NCI-H128 (cell line): ENCODE data around the gene XIRP1.
A peak's percentile ranks its signal among the peaks of the same experiment; 100 is the strongest.

ENCODE experiments used
- DNase-seq: peaks from one replicate; lab custom pipeline; 2025; ENCODE audit not compliant: unreplicated experiment; lab: John Stamatoyannopoulos, UW

XIRP1 gene

DNA sequence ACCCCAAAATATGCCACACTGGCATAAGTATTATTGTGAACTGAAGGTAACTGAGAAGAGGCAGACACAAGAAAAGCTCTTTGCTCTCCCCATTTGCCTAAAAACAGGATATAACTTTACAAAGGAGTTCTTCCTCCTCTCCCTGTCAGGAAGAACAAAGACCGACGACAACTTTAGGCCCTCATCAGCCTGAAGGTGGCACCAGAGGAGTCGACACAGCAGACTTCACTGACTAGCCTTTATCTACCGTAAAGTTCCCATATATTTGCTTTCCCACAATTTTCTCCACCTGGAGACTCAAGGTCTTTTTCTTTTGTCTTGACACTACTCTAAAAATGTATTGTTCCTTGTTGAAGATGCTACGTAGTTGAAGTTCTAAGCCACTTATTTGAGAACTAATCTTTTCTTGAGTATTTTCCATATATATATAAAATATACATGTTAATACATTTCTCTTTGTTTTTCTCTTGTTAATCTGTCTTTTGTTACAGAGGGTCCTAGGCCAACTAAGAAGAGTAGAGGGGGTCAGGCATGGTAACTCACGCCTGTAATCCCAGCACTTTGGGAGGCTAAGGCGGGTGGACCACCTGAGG lies 16.2 kb upstream of the XIRP1 start:
- no peak for DNase-seq

DNA sequence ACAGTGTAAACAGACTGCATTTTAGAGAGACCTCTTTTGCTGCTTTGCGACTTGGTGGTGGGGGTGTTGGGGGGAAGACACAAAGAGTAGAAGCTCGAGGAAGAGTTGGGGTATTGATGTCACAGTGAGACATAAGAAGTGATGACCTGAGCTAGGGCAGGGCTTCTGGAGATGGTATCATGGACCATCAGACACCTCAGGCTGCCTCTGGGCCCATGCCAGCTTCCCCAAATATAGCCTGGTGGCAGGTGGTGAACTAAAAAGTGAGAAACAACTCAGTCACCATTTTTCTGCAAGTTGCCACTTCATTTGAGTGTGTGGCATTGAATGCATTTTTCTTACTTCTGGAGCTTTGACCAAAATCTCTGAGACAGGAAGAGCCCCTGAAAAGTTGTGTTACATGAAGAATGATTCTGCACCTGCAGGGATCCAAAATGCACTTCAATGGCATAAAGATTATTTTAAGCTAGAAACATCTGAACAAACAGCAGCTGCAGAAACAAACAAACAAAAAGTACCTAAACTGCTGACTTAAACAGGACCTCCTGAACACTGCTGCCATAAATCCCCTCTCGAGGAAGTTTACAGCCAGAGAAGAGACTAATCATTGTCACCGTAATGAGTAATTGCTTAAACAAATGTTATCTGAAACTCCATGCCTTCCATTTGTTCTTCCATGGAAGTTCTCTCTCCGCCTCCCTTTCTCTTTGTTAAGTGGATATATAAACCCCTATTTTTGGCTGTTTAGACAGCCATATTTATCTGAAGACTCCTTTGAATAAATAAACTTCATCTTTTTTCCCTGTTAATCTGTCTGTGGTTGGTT lies 15.2 kb upstream of the XIRP1 start:
- DNase-seq = no peak

DNA sequence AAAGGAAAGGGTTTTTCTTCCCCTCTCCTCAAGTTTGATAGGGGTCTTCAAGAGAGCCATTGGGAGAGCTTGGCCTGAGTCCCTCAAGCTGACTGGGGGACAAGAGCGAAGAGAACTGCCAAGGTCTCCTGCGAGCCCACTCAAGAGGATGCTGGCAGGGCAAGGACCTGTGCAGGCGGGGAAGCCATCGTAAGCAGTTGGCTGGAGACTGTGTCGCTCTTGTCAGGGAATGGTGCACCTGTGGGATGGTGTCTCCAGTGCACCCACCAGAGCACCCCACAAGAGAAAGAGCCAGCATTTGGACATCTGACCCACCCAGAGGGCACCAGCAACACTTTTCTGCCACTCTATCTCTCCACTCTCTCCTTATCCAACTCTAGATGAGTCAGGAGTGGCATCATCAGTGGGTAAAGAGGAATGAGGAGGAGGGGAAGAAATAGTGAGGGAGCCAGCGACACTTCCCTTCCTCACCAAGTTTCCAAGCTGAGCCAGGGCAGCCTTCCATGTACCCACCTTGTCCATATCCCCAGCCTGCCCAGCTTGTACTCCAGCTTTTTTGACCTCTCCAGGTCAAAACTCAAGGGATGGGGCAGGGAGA lies 13.6 kb upstream of the XIRP1 start:
- DNase-seq = no peak

DNA sequence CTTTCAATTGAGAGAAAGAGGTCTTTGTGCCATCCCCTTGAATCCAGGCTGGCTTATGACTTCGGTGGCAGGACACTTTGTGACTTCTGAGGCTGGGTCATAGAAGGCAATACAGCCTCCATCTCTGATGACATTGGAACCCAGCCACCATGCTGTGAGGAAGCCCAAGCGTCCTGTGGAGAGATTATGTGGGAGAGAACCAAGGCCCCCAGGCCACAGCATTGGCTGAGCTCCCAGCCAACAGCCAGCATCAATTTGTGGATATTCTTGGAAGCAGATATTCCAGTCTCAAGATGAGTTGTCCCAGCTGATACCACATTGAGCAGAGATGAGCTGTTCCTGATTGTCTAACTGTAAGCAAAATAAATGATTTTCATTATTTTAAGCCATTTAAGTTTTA lies 12.7 kb upstream of the XIRP1 start:
- DNase-seq = no peak

DNA sequence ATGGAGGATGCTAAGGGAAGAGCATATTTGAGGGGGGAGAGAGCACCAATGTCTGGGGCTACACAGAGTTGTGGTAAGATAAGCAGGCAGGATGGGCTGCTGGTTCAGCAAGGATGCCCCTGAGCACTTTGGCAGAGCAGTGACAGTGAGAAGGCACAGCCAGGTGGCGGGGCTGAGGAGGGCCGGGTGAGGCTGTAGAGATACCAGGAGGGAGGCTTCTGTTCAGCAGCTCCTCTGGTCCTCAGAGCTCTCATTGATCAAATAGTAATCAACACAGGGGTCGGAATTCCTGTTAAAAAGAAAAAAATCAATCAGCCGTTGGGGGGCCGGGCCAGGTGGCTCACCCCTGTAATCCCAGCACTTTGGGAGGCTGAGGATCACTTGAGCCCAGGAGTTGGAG lies 11.5 kb upstream of the XIRP1 start:
- DNase-seq = no peak

DNA sequence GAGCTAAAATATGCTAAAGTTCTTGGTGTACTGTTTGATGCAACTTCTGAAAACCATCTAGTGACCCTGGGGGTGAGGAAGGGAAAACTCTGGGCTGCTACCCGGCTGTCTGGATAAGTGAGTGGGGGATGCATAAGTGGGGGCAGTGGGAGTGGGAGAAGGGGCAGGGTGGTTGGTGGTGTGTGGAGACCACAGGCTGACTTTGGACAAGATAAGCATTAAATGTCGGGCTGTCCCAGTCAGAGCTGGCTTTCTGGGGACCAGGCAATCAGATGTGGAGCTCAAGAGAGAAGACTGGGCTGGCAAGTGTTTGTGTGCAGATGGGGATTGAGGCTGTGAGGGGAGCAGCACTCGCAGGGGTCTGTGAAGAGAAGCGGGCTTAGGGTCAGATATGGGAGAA lies 11.0 kb upstream of the XIRP1 start:
- no peak for DNase-seq

GRCh38 chr3:39202094-39202493 lies 9.7 kb upstream of the XIRP1 start:
- no peak for DNase-seq

DNA sequence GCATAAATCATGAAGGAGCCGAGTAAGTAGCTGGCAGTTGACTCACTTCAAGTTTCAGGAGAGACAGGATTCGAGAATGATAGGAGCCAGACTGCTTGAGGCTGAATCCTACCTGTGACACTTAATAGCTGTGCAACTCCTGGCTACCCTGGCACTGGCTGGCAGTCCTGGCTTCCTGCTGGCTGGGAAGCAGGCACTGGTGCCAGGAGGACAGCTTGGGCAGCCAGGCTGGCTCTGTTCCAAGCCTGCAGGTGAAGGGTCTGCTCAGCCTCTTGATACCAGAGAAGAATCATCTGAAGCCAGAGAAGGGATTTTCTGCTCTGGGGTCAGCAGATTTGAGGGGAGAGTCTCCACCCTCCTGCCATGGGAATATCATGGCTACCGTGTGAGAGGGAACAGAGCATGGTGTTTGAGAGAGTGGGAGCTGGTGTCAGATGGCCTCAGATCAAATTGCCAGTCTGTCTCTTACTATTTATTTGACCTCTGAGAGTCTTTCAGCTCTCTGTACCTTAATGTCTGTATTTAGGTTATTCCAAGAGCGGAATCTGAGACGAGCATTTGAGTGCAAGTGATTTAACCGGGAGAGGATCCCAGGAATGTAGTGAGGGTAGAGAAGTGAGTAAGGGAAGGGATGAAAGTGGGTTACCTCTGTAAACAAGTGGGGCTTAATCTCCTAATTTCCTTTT lies 4.4 kb upstream of the XIRP1 start:
- peak; percentile 26 for DNase-seq

GRCh38 chr3:39196034-39196433 lies 3.6 kb upstream of the XIRP1 start:
- DNase-seq = no peak

DNA sequence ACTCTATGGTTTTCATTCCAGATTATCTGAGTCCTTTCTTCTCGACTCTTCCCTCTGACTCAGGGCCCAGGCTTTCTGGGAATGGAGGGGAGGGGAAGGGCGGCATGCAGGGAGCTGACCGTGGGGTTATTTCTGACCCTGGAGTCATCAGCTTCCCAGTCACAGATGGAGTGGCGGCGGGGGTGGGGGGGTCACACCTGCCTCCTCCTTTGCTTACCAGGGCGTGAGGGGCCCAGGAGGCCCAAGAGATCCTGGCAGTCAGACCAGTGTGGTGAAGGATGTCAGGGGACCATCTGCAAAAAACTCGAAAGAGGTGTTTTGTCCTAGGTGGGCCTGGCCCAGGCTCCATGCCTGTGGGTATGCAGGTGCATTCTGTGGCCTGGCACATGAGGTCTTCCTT lies 996 bp upstream of the XIRP1 start:
- no peak for DNase-seq

- no peak for DNase-seq
Measured at GRCh38 chr3:39191773-39192172, 622 bp downstream of the XIRP1 start.

- no peak for DNase-seq
Measured at GRCh38 chr3:39191111-39191510, 1.3 kb downstream of the XIRP1 start.

DNA sequence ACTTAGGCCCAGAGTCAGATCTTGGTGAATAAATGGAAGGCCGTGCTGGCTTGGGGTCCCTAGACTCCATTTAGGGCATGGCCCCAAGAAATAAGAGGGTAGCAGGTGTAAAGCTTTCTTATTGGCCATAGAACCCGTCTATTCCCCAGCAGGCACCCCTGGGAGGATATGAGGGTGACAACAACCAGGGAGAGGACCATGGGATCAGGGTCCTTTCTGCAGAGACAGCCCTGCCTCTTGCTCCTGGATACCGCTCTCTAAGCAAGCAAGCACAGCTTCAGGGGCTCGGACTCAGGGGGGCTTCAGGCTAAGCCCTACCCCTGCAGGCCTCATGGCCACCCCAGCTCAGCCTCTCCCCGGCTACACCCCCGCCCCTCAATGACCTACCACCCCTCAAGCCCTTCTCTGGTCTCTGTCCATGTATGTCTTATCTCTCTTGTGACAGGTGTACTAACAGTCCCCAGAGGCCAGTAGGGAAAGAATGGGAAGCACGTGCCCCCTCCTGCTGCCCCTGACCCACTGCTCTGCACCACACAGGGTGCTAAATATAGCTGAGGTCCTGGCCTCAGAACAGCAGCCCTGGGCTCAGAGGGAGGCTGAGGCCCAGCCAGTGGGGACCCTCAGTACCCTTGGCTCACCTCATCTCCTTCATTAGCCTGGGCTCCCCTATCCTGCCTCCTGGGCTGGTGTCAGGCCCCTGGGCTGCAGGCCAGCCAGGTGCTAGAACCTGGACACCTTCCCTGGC lies 1.9 kb downstream of the XIRP1 start:
- no peak for DNase-seq

- peak; percentile 24 for DNase-seq
Measured at GRCh38 chr3:39189959-39190269, 2.5 kb downstream of the XIRP1 start.

DNA sequence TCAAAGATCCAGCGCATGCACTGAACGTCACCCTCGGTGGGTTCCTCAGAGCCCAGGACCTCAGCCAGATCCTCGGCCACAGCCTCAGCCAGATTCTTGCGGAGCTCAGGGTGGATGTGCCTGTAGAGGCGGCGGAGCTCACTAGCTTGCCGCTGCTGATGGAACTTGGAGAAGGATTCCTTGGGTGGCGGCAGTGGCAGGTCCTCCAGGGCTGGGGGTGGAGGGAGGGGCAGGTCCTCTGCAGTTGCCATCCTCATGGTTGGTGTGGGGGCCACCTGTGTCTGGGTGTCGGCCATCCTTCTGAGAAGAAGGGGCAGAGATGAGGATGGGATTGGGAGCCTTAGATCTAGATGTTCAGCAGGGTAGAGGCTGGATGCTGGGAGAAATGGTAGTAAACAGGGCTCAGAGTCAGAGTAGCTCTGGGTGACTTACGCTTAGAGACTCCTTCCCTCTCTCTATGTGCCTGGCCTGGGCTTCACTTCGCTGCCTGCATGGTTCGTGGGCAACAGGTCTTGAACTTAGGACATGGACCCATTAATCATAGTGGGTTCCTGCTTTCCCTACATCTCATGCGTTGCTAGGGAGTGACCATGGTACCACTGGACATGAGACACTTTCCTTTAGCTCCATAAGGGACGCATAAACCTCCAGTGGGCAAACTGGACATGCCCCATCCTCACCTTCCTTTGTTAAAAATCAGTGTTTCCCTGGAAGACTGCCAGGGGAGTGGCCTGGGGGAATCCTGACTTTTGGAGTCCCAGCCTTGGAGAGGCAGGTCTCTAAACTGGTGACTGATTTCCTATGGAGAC lies 3.0 kb downstream of the XIRP1 start:
- no peak for DNase-seq

GRCh38 chr3:39188271-39189149 lies 3.9 kb downstream of the XIRP1 start:
- no peak for DNase-seq

DNA sequence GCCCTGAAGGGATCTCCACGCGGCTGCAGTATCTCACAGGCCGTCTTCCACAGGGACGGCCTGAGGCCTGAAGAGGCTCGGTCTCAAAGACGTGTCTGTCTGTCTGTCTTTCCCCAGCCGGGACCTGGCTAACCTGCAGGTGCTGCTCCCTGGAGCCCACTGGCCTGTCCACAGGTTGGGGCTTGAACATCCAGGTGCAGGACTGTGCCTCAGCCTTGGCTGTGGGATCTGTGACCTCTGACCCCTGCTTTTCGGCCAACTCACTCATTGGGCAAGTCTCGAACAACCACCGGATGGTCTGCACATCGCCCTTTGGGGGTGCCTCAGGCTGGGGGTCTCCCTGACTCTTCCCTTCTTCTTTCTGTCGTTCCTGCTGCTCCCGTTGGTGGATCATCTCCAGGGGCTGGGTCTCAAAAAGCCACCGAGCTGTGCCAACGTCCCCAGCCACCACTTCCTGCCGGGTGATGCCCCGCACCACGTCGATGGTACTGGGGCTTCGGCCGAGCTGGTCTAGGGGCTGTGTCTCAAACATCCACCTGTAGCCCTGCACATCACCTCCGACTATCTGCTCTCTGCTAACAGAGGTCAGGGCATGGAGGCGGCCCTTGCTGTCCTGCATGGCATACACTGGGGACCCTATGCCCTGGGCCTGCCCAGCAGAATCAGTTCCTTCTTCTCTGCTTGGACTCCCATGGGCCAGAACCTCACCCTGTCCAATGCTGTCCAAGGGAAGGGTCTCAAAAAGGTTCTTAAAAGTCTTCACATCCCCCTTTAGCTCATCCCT lies 4.8 kb downstream of the XIRP1 start:
- DNase-seq = no peak

- DNase-seq = no peak
Measured at GRCh38 chr3:39186692-39187151, 5.7 kb downstream of the XIRP1 start.
